SJCRH30 (cell line): ENCODE data around the gene LDB2. TPM values are rescaled to one million over a fixed set of nuclear protein-coding genes. Genes with fewer than 3 reads are reported as not detected.

ENCODE experiments used
- DNase-seq, 2 experiments: peaks; one replicate each; pipeline ENCODE4 v3.0.0-alpha.2; 2015 to 2020
- H3K27ac ChIP-seq: fragments of 250-450 bp; sonication (Bioruptor Pico); 2 replicates; pipeline ENCODE4 v1.5.1; 2020; ENCODE audit warnings: mild to moderate bottlenecking, moderate library complexity
- H3K27me3 ChIP-seq: fragments of 250-450 bp; sonication (Bioruptor Pico); 2 replicates; pipeline ENCODE4 v1.5.1; 2020; ENCODE audit warnings: mild to moderate bottlenecking, moderate library complexity
- H3K36me3 ChIP-seq: fragments of 250-450 bp; sonication (Bioruptor Pico); 2 replicates; pipeline ENCODE4 v1.5.1; 2020; ENCODE audit warnings: mild to moderate bottlenecking, moderate library complexity
- H3K4me1 ChIP-seq: fragments of 250-450 bp; sonication (Bioruptor Pico); 2 replicates; pipeline ENCODE4 v1.5.1; 2020; ENCODE audit warnings: mild to moderate bottlenecking, moderate library complexity
- H3K4me3 ChIP-seq: fragments of 250-450 bp; sonication (Bioruptor Pico); 2 replicates; pipeline ENCODE4 v1.5.1; 2020; ENCODE audit warnings: mild to moderate bottlenecking, moderate library complexity
- H3K9me3 ChIP-seq: fragments of 250-450 bp; sonication (Bioruptor Pico); replicated peaks from 2 replicates; pipeline ENCODE4 v1.5.1; 2020; ENCODE audit warnings: mild to moderate bottlenecking, moderate library complexity
- total RNA-seq: library from RNA; depleted of rRNA; stranded (reverse); fragments of >200 nt; shearing (Covaris generic); gene quantifications from 2 replicates; pipeline ENCODE4 v1.2.3, GENCODE V29; 2014

The LDB2 gene
- total RNA-seq, 1 experiment from 2014 or later = 0.51 TPM

DNA sequence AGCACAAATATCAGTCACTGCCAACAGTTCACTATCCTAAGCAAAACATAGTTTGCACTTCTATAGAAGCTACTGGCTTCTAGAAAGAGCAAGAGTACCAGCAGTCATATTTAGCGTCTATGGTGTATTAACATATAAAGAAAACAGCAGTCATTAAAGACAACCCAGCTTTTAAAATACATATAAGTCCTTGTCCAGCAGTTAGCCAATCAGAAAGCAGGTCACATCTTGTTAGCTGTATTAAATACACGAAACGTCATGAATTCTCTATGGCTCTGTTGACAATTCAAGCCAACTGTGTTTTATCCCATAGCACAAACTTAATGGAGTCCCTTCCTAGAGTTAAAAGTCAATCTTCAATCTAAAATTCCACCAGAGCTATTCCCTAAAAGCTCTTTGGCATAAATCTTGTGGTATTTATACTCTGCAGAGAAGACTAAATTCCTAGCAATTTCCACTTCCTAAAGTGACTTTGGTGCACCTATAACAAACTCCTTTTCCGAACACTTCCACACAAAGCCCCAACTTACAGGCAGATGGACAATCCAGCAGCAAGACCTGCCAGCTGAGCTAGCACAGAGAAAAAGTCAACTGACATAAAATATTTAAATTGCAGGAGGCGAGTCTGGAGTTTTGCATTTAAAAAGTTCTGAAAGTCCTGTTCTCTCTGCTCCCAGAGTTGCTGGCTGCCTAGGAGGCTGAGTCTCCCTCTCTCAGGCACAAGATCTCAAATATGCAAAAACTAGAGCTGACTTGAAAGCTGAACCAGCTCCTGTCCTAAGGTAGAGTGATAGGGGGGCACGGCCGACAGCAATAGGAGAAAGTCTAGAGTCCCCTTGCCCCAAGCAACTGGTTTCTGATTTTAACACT lies 1.3 kb downstream of the LDB2 start:
- H3K27ac ChIP-seq = no peak overlapping the region
- DNase-seq = no peak
- peaks cover 11% of the 10 kb centered on the region; the same call in 1 of the 2 replicates for H3K27me3 ChIP-seq
- no peaks in the 10 kb centered on the region for H3K4me1 ChIP-seq
- no peak overlapping the region for H3K4me3 ChIP-seq
- no peaks in the 10 kb centered on the region for H3K36me3 ChIP-seq
- no peaks in the 10 kb centered on the region for H3K9me3 ChIP-seq

- Histone ChIP-seq H3K27ac (no peak overlapping the region), H3K27me3 (0 out of 2 replicates have a peak, but pooled peaks cover 5% of the 10 kb centered on the region), H3K4me3 (no peak overlapping the region), H3K9me3 (no peaks in the 10 kb centered on the region), H3K36me3 (no peaks in the 10 kb centered on the region), H3K4me1 (no peaks in the 10 kb centered on the region)
- no peak for DNase-seq
These were observed 4.0 kb downstream of the LDB2 start for GRCh38 chr4:16894406-16894805.

DNA sequence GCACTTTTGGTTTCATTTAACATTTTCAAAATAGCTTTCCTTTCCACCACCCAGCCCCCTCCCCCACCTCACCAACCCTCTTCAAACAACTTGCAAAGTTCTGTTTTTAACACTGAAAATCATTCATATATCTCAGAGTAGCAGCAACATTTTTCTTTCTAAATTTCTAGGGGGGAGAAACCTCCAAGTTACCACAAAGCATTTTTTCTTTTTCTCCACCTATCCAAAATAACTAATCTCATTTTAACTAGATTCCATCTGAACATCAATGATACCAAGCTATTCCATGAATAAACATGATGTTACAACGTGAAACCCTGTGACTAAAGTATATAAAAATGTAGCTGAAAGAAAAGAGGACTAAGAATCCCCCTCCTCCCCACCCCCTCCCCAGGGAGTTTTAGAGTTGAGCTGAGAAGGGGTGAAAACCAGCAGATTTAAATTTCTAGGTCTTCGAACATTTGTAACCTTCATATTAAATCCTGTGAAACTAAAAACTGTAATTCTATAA lies 5.2 kb downstream of the LDB2 start:
- Histone ChIP-seq H3K27ac (no peak overlapping the region), H3K9me3 (no peaks in the 10 kb centered on the region), H3K4me1 (no peaks in the 10 kb centered on the region), H3K36me3 (no peaks in the 10 kb centered on the region), H3K4me3 (no peak overlapping the region), H3K27me3 (0 out of 2 replicates have a peak, but pooled peaks cover 5% of the 10 kb centered on the region)
- DNase-seq = no peak

DNA sequence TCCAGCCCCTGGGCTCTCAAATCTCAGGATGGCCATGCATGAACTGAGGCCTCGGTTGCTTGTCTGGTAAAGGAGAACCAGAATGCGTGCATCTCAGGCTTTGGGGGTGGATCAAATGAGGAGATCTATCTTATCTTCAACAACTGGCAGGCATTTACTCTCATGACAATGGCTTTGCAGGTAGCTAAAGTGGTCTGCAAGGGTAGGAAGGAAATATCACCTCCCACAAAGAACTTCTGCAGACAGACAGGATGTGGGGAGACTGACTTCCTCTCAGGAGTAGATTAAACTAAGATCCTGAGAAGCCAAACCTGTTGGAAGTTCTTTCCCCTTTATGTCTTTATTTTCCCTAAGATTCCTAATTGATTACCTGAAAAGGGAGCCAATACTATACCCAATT lies 7.8 kb downstream of the LDB2 start:
- no peaks in the 10 kb centered on the region; the same call in 1 of the 2 replicates for H3K36me3 ChIP-seq
- 0 out of 2 replicates have a peak, but pooled peaks cover 4% of the 10 kb centered on the region for H3K27me3 ChIP-seq
- no peak overlapping the region for H3K27ac ChIP-seq
- no peaks in the 10 kb centered on the region for H3K9me3 ChIP-seq
- H3K4me3 ChIP-seq = no peak overlapping the region
- no peaks in the 10 kb centered on the region for H3K4me1 ChIP-seq
- DNase-seq = no peak

DNA sequence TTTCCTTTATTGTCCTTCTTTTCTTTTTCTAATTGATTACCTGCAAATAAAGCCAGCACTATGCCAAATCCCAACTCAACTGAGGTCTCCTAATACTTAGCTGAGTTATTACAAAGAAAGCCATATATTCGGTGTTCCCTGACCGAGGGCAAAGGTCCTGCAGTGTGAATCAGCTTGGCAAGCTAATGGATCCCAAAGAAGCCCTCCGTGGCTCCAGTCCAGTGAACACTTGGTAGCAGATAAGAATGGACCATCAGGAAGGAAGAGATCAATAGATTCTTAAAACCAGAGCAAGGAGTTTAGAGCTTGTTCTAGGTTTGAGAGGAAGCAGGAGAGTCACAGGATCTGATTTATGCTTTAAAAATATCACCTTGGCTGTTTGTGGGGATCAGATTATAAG lies 8.5 kb downstream of the LDB2 start:
- no peaks in the 10 kb centered on the region; the same call in 1 of the 2 replicates for H3K36me3 ChIP-seq

GRCh38 chr4:16887887-16888286 lies 10.6 kb downstream of the LDB2 start:
- H3K36me3 ChIP-seq = no peaks in the 10 kb centered on the region; the same call in 1 of the 2 replicates
- no peaks in the 10 kb centered on the region for H3K9me3 ChIP-seq
- H3K27me3 ChIP-seq = no peaks in the 10 kb centered on the region
- H3K4me1 ChIP-seq = no peaks in the 10 kb centered on the region
- no peak for DNase-seq
- H3K4me3 ChIP-seq = no peak overlapping the region
- H3K27ac ChIP-seq = no peak overlapping the region

More for the DNA sequence above, 8.5 kb downstream of the LDB2 start:
- Histone ChIP-seq H3K4me1 (no peaks in the 10 kb centered on the region), H3K27ac (no peak overlapping the region), H3K4me3 (no peak overlapping the region), H3K9me3 (no peaks in the 10 kb centered on the region), H3K27me3 (no peaks in the 10 kb centered on the region)
- no peak for DNase-seq

DNA sequence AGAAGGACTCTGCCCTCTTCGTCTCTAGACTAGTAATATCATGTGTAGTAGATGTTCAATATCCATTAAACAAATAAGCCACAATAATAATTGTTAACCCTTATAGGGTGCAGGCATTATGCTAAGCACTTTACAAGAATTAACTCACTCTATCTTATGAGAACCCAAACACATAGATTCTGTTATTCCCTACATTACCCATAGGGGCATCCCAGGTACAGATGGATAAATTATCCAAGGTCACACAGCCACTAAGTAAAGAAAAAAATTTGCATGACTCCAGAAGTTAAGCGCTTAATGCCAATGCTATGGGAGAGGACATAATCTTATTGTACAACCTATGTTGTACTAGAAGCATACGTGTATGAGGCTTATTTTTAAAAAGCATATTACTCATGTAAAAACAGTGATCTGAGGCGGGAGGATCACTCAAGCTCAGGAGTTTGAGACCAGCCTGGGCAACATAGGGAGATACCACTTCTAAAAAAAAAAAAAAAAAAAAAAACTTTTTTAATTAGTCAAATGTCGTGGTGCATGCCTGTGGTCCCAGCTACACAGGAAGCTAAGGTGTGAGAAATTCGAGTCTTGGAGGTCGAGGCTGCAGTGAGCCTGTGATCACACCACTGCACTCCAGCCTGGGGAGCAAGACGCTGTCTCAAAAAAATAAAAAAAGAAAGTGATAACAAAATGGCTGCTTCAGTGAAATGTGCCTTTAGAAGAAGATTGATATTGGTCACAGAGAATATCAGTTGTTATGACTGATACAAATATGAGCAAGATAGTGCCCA lies 13.6 kb downstream of the LDB2 start:
- Histone ChIP-seq H3K4me3 (no peak overlapping the region), H3K27me3 (no peaks in the 10 kb centered on the region), H3K4me1 (no peaks in the 10 kb centered on the region), H3K36me3 (no peaks in the 10 kb centered on the region; the same call in 1 of the 2 replicates), H3K9me3 (no peaks in the 10 kb centered on the region), H3K27ac (no peak overlapping the region)
- no peak for DNase-seq

- H3K4me3 ChIP-seq = no peak overlapping the region
- H3K9me3 ChIP-seq = no peaks in the 10 kb centered on the region
- no peaks in the 10 kb centered on the region for H3K4me1 ChIP-seq
- no peak for DNase-seq
- no peak overlapping the region for H3K27ac ChIP-seq
- no peaks in the 10 kb centered on the region; the same call in 1 of the 2 replicates for H3K36me3 ChIP-seq
- H3K27me3 ChIP-seq = no peaks in the 10 kb centered on the region
These were observed 14.6 kb downstream of the LDB2 start for GRCh38 chr4:16883806-16884205.

- no peaks in the 10 kb centered on the region for H3K27me3 ChIP-seq
- H3K9me3 ChIP-seq = no peaks in the 10 kb centered on the region
- no peak overlapping the region for H3K4me3 ChIP-seq
- DNase-seq = no peak
- no peaks in the 10 kb centered on the region for H3K4me1 ChIP-seq
- no peak overlapping the region for H3K27ac ChIP-seq
- no peaks in the 10 kb centered on the region for H3K36me3 ChIP-seq
These were observed 17.1 kb downstream of the LDB2 start for GRCh38 chr4:16881151-16881884.

- no peak overlapping the region for H3K4me3 ChIP-seq
- H3K9me3 ChIP-seq = no peaks in the 10 kb centered on the region
- no peaks in the 10 kb centered on the region for H3K36me3 ChIP-seq
- H3K4me1 ChIP-seq = no peaks in the 10 kb centered on the region
- H3K27ac ChIP-seq = no peak overlapping the region
- DNase-seq = no peak
- no peaks in the 10 kb centered on the region for H3K27me3 ChIP-seq
These were observed 23.0 kb downstream of the LDB2 start for GRCh38 chr4:16875487-16875886.

GRCh38 chr4:16869594-16870245 lies 28.7 kb downstream of the LDB2 start:
- Histone ChIP-seq H3K27me3 (peaks cover 5% of the 10 kb centered on the region), H3K4me3 (no peak overlapping the region), H3K36me3 (no peaks in the 10 kb centered on the region), H3K27ac (no peak overlapping the region), H3K4me1 (no peaks in the 10 kb centered on the region), H3K9me3 (no peaks in the 10 kb centered on the region)
- DNase-seq = no peak

DNA sequence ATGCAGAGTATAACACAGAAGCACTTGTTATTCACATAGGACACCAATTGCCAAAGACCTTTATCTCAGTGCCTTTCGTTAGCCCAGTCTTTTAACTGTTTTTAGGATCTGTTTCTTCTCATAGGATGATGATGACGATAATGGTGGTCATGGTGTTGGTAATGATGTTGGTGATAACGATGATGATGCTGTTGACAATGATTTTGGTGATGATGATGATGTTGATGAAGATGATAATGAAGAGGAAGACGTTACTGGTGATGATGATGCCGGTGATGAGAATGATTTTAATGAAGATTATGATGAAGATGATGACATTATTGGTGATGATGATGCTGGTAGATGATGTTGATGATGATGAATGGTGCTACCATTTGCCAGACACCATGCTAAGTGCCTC lies 29.8 kb downstream of the LDB2 start:
- no peaks in the 10 kb centered on the region for H3K36me3 ChIP-seq
- H3K27ac ChIP-seq = no peak overlapping the region
- H3K27me3 ChIP-seq = peaks cover 9% of the 10 kb centered on the region
- H3K4me1 ChIP-seq = no peaks in the 10 kb centered on the region
- DNase-seq = no peak
- no peaks in the 10 kb centered on the region for H3K9me3 ChIP-seq
- no peak overlapping the region for H3K4me3 ChIP-seq

DNA sequence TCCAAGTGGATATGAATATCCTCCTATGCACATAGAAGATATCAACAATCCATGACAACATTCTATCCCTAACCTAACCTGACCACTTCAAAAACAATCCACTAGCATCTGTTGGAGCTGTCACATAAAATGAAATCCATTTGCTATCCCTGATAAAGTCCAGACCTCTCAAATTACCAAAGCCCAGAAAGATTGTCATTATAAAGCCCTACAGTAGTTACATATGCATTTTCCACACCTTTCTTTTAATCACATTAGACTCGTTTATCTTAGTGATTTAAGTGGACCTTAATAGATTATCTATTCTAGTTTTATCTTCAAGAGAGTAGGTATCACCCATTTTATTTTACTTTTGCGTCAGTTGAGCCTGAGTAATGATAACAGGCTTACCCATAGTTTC lies 30.6 kb downstream of the LDB2 start:
- Histone ChIP-seq H3K4me1 (no peaks in the 10 kb centered on the region), H3K4me3 (no peak overlapping the region), H3K27me3 (peaks cover 9% of the 10 kb centered on the region), H3K36me3 (no peaks in the 10 kb centered on the region), H3K9me3 (no peaks in the 10 kb centered on the region), H3K27ac (no peak overlapping the region)
- no peak for DNase-seq

DNA sequence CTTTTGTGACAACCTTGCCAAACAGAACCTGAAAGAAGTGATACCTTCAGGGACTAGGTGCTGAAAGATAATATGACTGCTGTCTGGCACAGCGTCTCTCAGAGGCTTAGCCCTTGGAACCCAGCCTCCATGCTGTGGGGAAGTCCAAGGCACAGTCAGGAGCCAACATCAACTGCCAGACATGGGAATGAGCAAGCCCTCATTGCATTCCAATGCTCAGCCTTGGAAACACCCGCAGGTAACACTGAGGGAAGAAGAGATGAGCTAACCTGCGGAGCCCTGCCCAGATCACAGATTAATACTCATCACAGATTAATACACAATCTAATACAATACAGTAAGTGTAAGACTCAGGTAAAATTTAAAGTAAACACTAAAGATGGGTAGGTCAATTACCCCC lies 31.5 kb downstream of the LDB2 start:
- Histone ChIP-seq H3K27ac (no peak overlapping the region), H3K27me3 (peaks cover 9% of the 10 kb centered on the region), H3K4me3 (no peak overlapping the region), H3K36me3 (no peaks in the 10 kb centered on the region), H3K4me1 (no peaks in the 10 kb centered on the region), H3K9me3 (no peaks in the 10 kb centered on the region)
- DNase-seq = no peak
